Liver (tissue), 9 donors: Measurements from ENCODE around the gene ETS2. TPM values are rescaled to one million over a fixed set of nuclear protein-coding genes. Genes with fewer than 3 reads are reported as not detected.

ENCODE experiments used
- DNase-seq: peaks from one replicate; pipeline ENCODE4 v3.0.0-alpha.2; 2017; ENCODE audit warnings: low spot score
- H3K27ac ChIP-seq, 2 donors: one replicate each; pipeline ENCODE4 v1.7.0; 2013; ENCODE audit warnings: inconsistent platforms in 2 of 2, low read length in 2 of 2, control low read depth in 1 of 2, low read depth in 1 of 2, mild to moderate bottlenecking in 1 of 2
- H3K27me3 ChIP-seq, 4 donors: one replicate each; pipeline versions ENCODE4 v1.6.1 to v1.7.0; 2013; ENCODE audit warnings: low read length in 3 of 4, inconsistent platforms in 1 of 4, mild to moderate bottlenecking in 1 of 4, moderate library complexity in 1 of 4; ENCODE audit not compliant: control insufficient read depth in 4 of 4, insufficient read depth in 4 of 4
- H3K36me3 ChIP-seq, 4 donors: one replicate each; pipeline versions ENCODE4 v1.6.1 to v1.7.0; 2013; ENCODE audit warnings: low read length in 3 of 4, mild to moderate bottlenecking in 3 of 4, low read depth in 1 of 4, moderate library complexity in 1 of 4; ENCODE audit not compliant: control insufficient read depth in 4 of 4, insufficient read depth in 3 of 4
- H3K4me1 ChIP-seq, 4 donors: one replicate each; pipeline versions ENCODE4 v1.6.1 to v1.7.0; 2013; ENCODE audit warnings: low read length in 3 of 4, mild to moderate bottlenecking in 3 of 4, moderate library complexity in 1 of 4; ENCODE audit not compliant: control insufficient read depth in 4 of 4, insufficient read depth in 4 of 4
- H3K4me3 ChIP-seq, 3 donors: one replicate each; pipeline versions ENCODE4 v1.6.1 to v1.7.0; 2013; ENCODE audit warnings: low read length in 3 of 3, control low read depth in 1 of 3, low read depth in 1 of 3, mild to moderate bottlenecking in 1 of 3
- H3K9ac ChIP-seq, 2 donors: one replicate each; pipeline ENCODE4 v1.7.0; 2013; ENCODE audit warnings: low read length in 2 of 2, mild to moderate bottlenecking in 2 of 2, moderate library complexity in 2 of 2, control low read depth in 1 of 2, low read depth in 1 of 2
- H3K9me3 ChIP-seq, 4 donors: one replicate each; pipeline versions ENCODE4 v1.6.1 to v1.7.0; 2013; ENCODE audit warnings: low read length in 3 of 4; ENCODE audit not compliant: control insufficient read depth in 4 of 4
- EGR1 ChIP-seq, 2 donors: IDR thresholded peaks; 2 replicates each; pipeline ENCODE4 v1.6.1; 2016 to 2018; ENCODE audit warnings: antibody characterized with exemption in 2 of 2, low read depth in 2 of 2
- FOXA1 ChIP-seq: IDR thresholded peaks from 2 replicates; pipeline ENCODE4 v1.6.1; 2016; ENCODE audit warnings: antibody characterized with exemption
- FOXA2 ChIP-seq: IDR thresholded peaks from 2 replicates; pipeline ENCODE4 v1.6.1; 2016; ENCODE audit warnings: antibody characterized with exemption
- GABPA ChIP-seq, 2 donors: IDR thresholded peaks in 1 of 2; conservative IDR thresholded peaks in 1 of 2; 2 replicates each; pipeline ENCODE4 v1.6.1; 2016; ENCODE audit warnings: antibody characterized with exemption in 2 of 2, mild to moderate bottlenecking in 1 of 2, moderate library complexity in 1 of 2
- HNF4A ChIP-seq, 2 donors: conservative IDR thresholded peaks; 2 replicates each; pipeline ENCODE4 v1.6.1; 2016; ENCODE audit warnings: antibody characterized with exemption in 2 of 2, mild to moderate bottlenecking in 2 of 2
- HNF4G ChIP-seq: IDR thresholded peaks from 2 replicates; pipeline ENCODE4 v1.6.1; 2016; ENCODE audit warnings: antibody characterized with exemption
- JUND ChIP-seq, 2 donors: IDR thresholded peaks; 2 replicates each; pipeline ENCODE4 v1.6.1; 2016; ENCODE audit warnings: antibody characterized with exemption in 2 of 2
- NR2F2 ChIP-seq: IDR thresholded peaks from 2 replicates; pipeline ENCODE4 v1.6.1; 2016; ENCODE audit warnings: antibody characterized with exemption
- RAD21 ChIP-seq, 2 donors: IDR thresholded peaks; 2 replicates each; pipeline ENCODE4 v1.6.1; 2016; ENCODE audit warnings: antibody characterized with exemption in 2 of 2, mild to moderate bottlenecking in 2 of 2
- RXRA ChIP-seq, 2 donors: IDR thresholded peaks; 2 replicates each; pipeline ENCODE4 v1.6.1; 2017 to 2018; ENCODE audit warnings: antibody characterized with exemption in 2 of 2, mild to moderate bottlenecking in 1 of 2
- SP1 ChIP-seq: IDR thresholded peaks from 2 replicates; pipeline ENCODE4 v1.6.1; 2018; ENCODE audit warnings: antibody characterized with exemption, mild to moderate bottlenecking
- TAF1 ChIP-seq: conservative IDR thresholded peaks from 2 replicates; pipeline ENCODE4 v1.6.1; 2016; ENCODE audit warnings: antibody characterized with exemption, mild to moderate bottlenecking
- YY1 ChIP-seq: IDR thresholded peaks from 2 replicates; pipeline ENCODE4 v1.6.1; 2016; ENCODE audit warnings: antibody characterized with exemption, mild to moderate bottlenecking
- whole genome bisulfite sequencing: extraction: QIAGEN DNeasy Blood & Tissue Kit; methylation state at CpG from one replicate; pipeline ENCODE4 v1.1.7; 2013; 5-methylcytosine and 5-hydroxymethylcytosine counted together
- polyA plus RNA-seq, 2 donors: library from polyadenylated mRNA; stranded (reverse) in 1 of 2; unstranded in 1 of 2; fragments of 200-250 nt in 1 of 2; fragments of >200 nt in 1 of 2; fragmentation: Nextera tagmentation in 1 of 2; extraction: Ambion mirVana in 1 of 2; gene quantifications; one replicate each; pipeline versions ENCODE4 v1.2.1 to v1.2.3, GENCODE V29; 2013 to 2015
- total RNA-seq, 2 donors: library from RNA; depleted of rRNA; stranded (reverse); fragments of >200 nt; gene quantifications; one replicate each; pipeline ENCODE4 v1.2.3, GENCODE V29; 2014
- TF ChIP-seq, protein P1 (sequence below): IDR thresholded peaks from 2 replicates; pipeline ENCODE4 v1.6.1; 2016; ENCODE audit warnings: antibody characterized with exemption
- TF ChIP-seq, protein P2 (sequence below): fragments of 150-350 bp; IDR thresholded peaks from 2 replicates; pipeline ENCODE4 v1.5.1; 2017; ENCODE audit warnings: improper control_type of control experiment, low read depth, low read length; ENCODE audit not compliant: missing input control
- TF ChIP-seq, protein P3 (sequence below): IDR thresholded peaks from 2 replicates; pipeline ENCODE4 v1.6.1; 2016; ENCODE audit warnings: antibody characterized with exemption
- TF ChIP-seq, protein P4 (sequence below): IDR thresholded peaks from 2 replicates; pipeline ENCODE4 v1.6.1; 2016; ENCODE audit warnings: antibody characterized with exemption, mild to moderate bottlenecking
- TF ChIP-seq, protein P5 (sequence below): IDR thresholded peaks from 2 replicates; pipeline ENCODE4 v1.6.1; 2016; ENCODE audit warnings: antibody characterized with exemption
- donor health status: healthy.
- donor health status: healthy.
- donor health status: healthy.
- donor health status: healthy.
- donor health status: healthy.

ETS2 gene
- total and polyA plus RNA-seq, 4 donors: 20.2 to 90.7 (median 41.8) TPM

DNA sequence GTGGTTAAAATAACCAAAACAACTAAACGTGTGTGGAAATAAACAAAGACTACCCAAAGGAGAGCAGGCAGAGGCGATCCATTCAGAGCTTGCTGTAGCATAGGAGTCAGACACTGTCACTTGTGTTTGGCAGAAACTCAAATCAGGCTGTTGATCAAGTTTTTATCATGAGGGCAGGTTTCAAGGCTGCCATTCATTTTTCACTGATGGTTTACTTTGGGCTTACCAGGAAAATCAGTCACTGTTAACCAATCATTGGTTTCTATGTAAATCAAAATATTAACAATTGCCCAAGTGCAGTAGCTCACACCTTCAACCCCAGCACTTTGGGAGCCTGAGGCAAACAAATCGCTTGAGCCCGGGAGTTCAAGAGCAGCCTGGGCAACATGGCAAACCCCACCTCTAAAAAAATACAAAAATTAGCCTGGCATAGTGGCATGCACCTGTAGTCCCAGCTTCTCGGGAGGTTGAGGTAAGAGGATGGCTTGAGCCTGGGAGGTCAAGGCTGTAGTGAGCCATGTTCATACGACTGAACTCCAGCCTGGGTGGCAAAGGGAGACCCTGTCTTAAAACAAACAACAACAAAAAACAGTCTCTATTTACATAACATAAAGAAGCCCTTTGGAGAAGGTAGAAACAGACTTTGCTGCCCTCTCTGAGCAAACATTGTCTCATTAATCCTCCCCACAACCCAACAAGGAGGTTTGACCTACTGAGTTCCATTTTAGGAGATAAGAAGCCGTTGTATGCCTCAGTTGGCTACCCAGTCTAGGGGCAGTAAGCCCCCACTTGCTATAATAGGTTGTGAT lies 21.1 kb upstream of the ETS2 start:
- H3K36me3 ChIP-seq: no peaks in the 10 kb centered on the region
- H3K4me3 ChIP-seq: no peak overlapping the region
- no peaks in the 10 kb centered on the region for H3K27me3 ChIP-seq
- TF ChIP-seq, protein P1, sequence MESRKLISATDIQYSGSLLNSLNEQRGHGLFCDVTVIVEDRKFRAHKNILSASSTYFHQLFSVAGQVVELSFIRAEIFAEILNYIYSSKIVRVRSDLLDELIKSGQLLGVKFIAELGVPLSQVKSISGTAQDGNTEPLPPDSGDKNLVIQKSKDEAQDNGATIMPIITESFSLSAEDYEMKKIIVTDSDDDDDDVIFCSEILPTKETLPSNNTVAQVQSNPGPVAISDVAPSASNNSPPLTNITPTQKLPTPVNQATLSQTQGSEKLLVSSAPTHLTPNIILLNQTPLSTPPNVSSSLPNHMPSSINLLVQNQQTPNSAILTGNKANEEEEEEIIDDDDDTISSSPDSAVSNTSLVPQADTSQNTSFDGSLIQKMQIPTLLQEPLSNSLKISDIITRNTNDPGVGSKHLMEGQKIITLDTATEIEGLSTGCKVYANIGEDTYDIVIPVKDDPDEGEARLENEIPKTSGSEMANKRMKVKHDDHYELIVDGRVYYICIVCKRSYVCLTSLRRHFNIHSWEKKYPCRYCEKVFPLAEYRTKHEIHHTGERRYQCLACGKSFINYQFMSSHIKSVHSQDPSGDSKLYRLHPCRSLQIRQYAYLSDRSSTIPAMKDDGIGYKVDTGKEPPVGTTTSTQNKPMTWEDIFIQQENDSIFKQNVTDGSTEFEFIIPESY: peak; percentile 14
- TF ChIP-seq HNF4G (no peak), RXRA (IDR thresholded peaks at IDR 0.05) (peak in 1 of 2 donors; percentile 71), FOXA2 (peak; percentile 27), SP1 (no peak), GABPA (IDR thresholded peaks at IDR 0.05 in 1 of 2, conservative IDR thresholded peaks at IDR 0.05 in 1 of 2) (no peak), HNF4A (conservative IDR thresholded peaks at IDR 0.05) (peak; percentile 42 to 68), RAD21 (IDR thresholded peaks at IDR 0.05) (no peak), FOXA1 (no peak), JUND (IDR thresholded peaks at IDR 0.05) (peak in 1 of 2 donors; percentile 51), EGR1 (IDR thresholded peaks at IDR 0.05; ENCODE audit: low read depth in 2 of 2) (no peak), YY1 (peak; percentile 77), TAF1 (no peak), NR2F2 (no peak)
- TF ChIP-seq, protein P2, sequence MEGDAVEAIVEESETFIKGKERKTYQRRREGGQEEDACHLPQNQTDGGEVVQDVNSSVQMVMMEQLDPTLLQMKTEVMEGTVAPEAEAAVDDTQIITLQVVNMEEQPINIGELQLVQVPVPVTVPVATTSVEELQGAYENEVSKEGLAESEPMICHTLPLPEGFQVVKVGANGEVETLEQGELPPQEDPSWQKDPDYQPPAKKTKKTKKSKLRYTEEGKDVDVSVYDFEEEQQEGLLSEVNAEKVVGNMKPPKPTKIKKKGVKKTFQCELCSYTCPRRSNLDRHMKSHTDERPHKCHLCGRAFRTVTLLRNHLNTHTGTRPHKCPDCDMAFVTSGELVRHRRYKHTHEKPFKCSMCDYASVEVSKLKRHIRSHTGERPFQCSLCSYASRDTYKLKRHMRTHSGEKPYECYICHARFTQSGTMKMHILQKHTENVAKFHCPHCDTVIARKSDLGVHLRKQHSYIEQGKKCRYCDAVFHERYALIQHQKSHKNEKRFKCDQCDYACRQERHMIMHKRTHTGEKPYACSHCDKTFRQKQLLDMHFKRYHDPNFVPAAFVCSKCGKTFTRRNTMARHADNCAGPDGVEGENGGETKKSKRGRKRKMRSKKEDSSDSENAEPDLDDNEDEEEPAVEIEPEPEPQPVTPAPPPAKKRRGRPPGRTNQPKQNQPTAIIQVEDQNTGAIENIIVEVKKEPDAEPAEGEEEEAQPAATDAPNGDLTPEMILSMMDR: no peak
- TF ChIP-seq, protein P3, sequence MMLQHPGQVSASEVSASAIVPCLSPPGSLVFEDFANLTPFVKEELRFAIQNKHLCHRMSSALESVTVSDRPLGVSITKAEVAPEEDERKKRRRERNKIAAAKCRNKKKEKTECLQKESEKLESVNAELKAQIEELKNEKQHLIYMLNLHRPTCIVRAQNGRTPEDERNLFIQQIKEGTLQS: no peak
- TF ChIP-seq, protein P4, sequence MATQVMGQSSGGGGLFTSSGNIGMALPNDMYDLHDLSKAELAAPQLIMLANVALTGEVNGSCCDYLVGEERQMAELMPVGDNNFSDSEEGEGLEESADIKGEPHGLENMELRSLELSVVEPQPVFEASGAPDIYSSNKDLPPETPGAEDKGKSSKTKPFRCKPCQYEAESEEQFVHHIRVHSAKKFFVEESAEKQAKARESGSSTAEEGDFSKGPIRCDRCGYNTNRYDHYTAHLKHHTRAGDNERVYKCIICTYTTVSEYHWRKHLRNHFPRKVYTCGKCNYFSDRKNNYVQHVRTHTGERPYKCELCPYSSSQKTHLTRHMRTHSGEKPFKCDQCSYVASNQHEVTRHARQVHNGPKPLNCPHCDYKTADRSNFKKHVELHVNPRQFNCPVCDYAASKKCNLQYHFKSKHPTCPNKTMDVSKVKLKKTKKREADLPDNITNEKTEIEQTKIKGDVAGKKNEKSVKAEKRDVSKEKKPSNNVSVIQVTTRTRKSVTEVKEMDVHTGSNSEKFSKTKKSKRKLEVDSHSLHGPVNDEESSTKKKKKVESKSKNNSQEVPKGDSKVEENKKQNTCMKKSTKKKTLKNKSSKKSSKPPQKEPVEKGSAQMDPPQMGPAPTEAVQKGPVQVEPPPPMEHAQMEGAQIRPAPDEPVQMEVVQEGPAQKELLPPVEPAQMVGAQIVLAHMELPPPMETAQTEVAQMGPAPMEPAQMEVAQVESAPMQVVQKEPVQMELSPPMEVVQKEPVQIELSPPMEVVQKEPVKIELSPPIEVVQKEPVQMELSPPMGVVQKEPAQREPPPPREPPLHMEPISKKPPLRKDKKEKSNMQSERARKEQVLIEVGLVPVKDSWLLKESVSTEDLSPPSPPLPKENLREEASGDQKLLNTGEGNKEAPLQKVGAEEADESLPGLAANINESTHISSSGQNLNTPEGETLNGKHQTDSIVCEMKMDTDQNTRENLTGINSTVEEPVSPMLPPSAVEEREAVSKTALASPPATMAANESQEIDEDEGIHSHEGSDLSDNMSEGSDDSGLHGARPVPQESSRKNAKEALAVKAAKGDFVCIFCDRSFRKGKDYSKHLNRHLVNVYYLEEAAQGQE: peak; percentile 20
- TF ChIP-seq, protein P5, sequence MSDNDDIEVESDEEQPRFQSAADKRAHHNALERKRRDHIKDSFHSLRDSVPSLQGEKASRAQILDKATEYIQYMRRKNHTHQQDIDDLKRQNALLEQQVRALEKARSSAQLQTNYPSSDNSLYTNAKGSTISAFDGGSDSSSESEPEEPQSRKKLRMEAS: peak; percentile 35
- H3K9ac ChIP-seq: no peak overlapping the region
- DNase-seq: no peak
- 55% methylated on average over 7 of the region's 7 CpGs for WGBS
- H3K9me3 ChIP-seq: peaks cover 0 to 2% (median 0%) of the 10 kb centered on the region in 4 donors
- H3K27ac ChIP-seq: peak overlapping the region; percentile 40 to 48
- peaks cover 0 to 4% (median 0%) of the 10 kb centered on the region in 4 donors for H3K4me1 ChIP-seq
